Right atrium auricular region (tissue), 2 donors: ENCODE data around the gene SVIL. TPM values are rescaled to one million over a fixed set of nuclear protein-coding genes. Genes with fewer than 3 reads are reported as not detected.

Experiments
- DNase-seq: peaks from one replicate; pipeline ENCODE4 v3.0.0-alpha.2; 2019; ENCODE audit warnings: low spot score
- H3K27ac ChIP-seq, 2 donors: fragments of 200-600 bp; sonication (generic); 1 replicate in 1 of 2; 2 replicates in 1 of 2; pipeline ENCODE4 v1.5.1; 2016 to 2019
- H3K27me3 ChIP-seq, 2 donors: fragments of 200-600 bp; sonication (generic); one replicate each; pipeline versions ENCODE4 v1.5.1 to v1.6.0; 2017 to 2019
- H3K36me3 ChIP-seq: fragments of 200-600 bp; sonication (generic); one replicate; pipeline ENCODE4 v1.5.1; 2016
- H3K4me1 ChIP-seq, 2 donors: fragments of 200-600 bp; sonication (generic); one replicate each; pipeline versions ENCODE4 v1.5.1 to v1.6.0; 2017 to 2019
- H3K4me3 ChIP-seq, 2 donors: fragments of 200-600 bp; sonication (generic); 1 replicate in 1 of 2; 2 replicates in 1 of 2; pipeline ENCODE4 v1.5.1; 2017 to 2019; ENCODE audit warnings: mild to moderate bottlenecking in 1 of 2, moderate library complexity in 1 of 2
- H3K9me3 ChIP-seq, 2 donors: fragments of 200-600 bp; sonication (generic); one replicate each; pipeline ENCODE4 v1.5.1; 2019
- total RNA-seq, 2 donors: library from RNA; depleted of rRNA; stranded (reverse); fragments of >200 nt; gene quantifications; one replicate each; pipeline ENCODE4 v1.1.0, GENCODE V29; 2016
- TF ChIP-seq, protein P1 (sequence below), 2 donors: fragments of 200-600 bp; sonication (generic); IDR thresholded peaks; one replicate each; pipeline ENCODE4 v1.5.1; 2019; ENCODE audit warnings: antibody characterized with exemption in 2 of 2

Gene SVIL
- total RNA-seq, 2 donors from 2014 or later = 260 to 340 TPM

DNA sequence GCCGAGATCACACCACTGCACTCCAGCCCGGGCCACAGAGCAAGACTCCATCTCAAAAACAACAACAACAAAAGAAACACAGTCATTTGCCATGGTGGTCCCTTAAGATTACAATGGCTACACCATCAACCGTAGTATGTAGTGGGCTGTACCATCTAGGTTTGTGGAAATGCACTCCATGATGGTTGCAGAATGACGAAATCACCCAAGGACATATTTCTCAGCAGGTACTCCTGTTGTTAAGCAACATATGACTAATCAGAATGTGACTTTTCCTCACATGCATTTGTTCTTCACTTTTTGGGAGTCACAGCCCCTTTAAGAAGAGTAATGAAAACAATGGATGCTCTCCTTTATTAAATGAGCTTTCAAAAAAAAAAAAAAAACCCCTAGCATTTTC is 11.0 kb downstream of the SVIL start:
- TF ChIP-seq, protein P1, sequence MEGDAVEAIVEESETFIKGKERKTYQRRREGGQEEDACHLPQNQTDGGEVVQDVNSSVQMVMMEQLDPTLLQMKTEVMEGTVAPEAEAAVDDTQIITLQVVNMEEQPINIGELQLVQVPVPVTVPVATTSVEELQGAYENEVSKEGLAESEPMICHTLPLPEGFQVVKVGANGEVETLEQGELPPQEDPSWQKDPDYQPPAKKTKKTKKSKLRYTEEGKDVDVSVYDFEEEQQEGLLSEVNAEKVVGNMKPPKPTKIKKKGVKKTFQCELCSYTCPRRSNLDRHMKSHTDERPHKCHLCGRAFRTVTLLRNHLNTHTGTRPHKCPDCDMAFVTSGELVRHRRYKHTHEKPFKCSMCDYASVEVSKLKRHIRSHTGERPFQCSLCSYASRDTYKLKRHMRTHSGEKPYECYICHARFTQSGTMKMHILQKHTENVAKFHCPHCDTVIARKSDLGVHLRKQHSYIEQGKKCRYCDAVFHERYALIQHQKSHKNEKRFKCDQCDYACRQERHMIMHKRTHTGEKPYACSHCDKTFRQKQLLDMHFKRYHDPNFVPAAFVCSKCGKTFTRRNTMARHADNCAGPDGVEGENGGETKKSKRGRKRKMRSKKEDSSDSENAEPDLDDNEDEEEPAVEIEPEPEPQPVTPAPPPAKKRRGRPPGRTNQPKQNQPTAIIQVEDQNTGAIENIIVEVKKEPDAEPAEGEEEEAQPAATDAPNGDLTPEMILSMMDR (IDR thresholded peaks at IDR 0.05) = no peak
- peak overlapping the region; percentile 44 to 54 for H3K27ac ChIP-seq
- no peak for DNase-seq
- no peaks in the 10 kb centered on the region for H3K9me3 ChIP-seq
- H3K27me3 ChIP-seq = no peaks in the 10 kb centered on the region
- peaks cover 0 to 68% of the 10 kb centered on the region in 2 donors for H3K4me1 ChIP-seq
- H3K4me3 ChIP-seq = no peak overlapping the region
- H3K36me3 ChIP-seq = peaks cover 11% of the 10 kb centered on the region

DNA sequence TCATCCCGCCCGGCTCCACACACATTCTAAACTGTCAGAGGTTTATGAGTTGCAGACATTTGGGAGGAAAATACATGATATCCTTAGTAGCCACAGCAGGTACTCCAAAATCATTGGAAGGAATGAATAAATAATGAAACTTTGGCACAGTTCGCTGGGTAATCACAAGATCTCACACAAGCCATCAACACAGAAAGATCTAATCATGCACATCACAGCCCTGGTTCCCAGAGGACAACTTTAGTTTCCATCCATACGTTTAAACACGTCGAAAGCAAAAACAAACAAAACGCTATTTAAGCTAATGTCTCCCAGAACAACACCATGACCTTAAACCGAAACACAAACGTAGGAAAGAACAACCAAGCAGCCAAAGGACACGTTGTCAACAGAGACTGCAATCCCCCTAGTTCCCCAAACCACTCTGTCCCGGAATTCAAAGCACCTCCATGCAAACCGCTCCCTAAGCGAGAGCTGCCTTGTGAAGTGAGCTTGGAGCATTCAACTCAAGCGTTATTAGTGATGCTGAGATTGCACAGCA is 12.3 kb downstream of the SVIL start:
- peak overlapping the region; percentile 44 to 54 for H3K27ac ChIP-seq
- no peak for DNase-seq
- H3K9me3 ChIP-seq = no peaks in the 10 kb centered on the region
- no peak overlapping the region for H3K4me3 ChIP-seq
- TF ChIP-seq, protein P1 (IDR thresholded peaks at IDR 0.05) = no peak
- H3K27me3 ChIP-seq = no peaks in the 10 kb centered on the region
- peaks cover 0 to 71% of the 10 kb centered on the region in 2 donors for H3K4me1 ChIP-seq
- peaks cover 11% of the 10 kb centered on the region for H3K36me3 ChIP-seq

DNA sequence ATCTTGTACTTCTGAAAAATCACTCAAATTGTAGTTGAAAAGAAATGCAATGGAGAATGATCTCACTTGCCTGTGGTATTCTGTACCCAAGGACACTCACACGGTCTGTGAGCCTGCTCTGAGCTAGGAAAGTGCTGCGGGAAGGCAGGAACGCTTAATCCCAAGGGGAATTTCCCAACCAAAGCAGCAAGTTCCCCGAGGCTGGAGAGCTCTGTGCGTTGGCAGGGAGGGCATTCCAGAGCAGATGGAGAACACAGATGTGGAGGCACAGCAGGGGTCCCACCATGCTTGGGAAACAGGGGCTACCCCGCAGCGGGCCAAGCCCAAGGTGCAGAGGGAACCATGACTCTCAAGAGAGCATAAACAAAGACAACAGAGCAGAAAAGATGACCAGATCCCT is 13.6 kb downstream of the SVIL start:
- Histone ChIP-seq H3K36me3 (peaks cover 7% of the 10 kb centered on the region), H3K4me3 (no peak overlapping the region), H3K27ac (peak overlapping the region; percentile 62 to 74), H3K27me3 (no peaks in the 10 kb centered on the region), H3K9me3 (no peaks in the 10 kb centered on the region), H3K4me1 (peaks cover 0 to 73% of the 10 kb centered on the region in 2 donors)
- DNase-seq = no peak
- TF ChIP-seq, protein P1 (IDR thresholded peaks at IDR 0.05) = no peak

DNA sequence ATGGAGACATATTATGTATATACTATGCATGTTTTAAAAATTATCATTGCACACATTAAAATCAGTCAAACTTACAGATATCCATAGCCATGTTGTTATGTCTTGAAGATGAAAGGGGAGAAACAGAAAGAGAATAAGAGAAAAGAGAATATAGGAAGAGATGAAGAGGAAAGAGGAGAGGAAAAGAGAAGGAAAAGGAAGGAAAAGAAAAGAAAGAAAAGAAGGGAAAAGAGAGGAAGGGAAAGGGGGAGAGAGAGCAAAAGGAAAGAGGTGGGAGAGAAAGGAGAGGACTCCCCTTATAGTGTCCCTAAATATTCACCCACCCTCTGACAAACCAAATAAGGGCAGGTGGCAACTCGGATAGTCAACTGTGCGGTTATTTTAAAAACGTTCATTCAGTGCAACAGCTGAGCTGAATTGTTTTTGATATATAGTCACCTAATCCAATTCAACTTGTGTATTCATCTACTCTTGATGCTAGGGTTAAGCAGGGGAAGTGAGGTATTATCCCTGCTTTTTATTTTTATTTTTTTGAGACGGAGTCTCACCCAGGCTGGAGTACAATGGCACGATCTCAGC is 14.6 kb downstream of the SVIL start:
- H3K4me1 ChIP-seq = peaks cover 0 to 66% of the 10 kb centered on the region in 2 donors
- H3K4me3 ChIP-seq = no peak overlapping the region
- H3K9me3 ChIP-seq = no peaks in the 10 kb centered on the region
- no peaks in the 10 kb centered on the region for H3K36me3 ChIP-seq
- TF ChIP-seq, protein P1 (IDR thresholded peaks at IDR 0.05) = no peak
- peak overlapping the region; percentile 62 to 74 for H3K27ac ChIP-seq
- H3K27me3 ChIP-seq = no peaks in the 10 kb centered on the region
- no peak for DNase-seq

DNA sequence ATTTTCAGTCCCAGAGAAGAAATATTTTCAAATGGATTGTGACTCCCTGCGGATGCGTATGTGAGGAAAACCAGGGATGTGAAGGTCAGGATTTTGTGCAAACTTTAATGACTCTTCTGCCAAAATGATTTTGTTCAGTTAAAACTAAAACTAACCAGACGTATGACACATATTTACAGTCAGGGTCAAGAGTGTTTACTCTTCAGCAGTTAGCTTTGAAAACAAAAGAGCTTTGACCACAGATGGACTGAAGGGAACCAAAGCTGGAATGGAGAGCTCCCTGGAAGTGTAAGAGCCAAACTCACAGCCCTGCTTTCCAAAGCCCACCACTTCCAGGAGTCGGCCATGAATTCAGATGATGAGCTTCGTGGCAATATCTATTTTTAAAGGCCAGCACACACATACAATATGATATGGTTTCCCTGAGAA is 15.5 kb downstream of the SVIL start:
- H3K9me3 ChIP-seq = no peaks in the 10 kb centered on the region
- H3K27me3 ChIP-seq = no peaks in the 10 kb centered on the region
- TF ChIP-seq, protein P1 (IDR thresholded peaks at IDR 0.05) = no peak
- peak overlapping the region in 1 of 2 donors; percentile 13 for H3K4me3 ChIP-seq
- H3K27ac ChIP-seq = peak overlapping the region; percentile 62 to 74
- no peaks in the 10 kb centered on the region for H3K36me3 ChIP-seq
- H3K4me1 ChIP-seq = peaks cover 0 to 66% of the 10 kb centered on the region in 2 donors
- peak; percentile 44 for DNase-seq
